Activated T-helper 1 cell treated with anti-CD3 and anti-CD28 coated beads, Interleukin-2, amount 50 U/mL, for 16 hours (primary cell): ENCODE measurements around the gene PEX19.

Source experiments
- DNase-seq, 2 donors: peaks; one replicate each; pipeline ENCODE4 v3.0.0-alpha.2; 2020; ENCODE audit warnings: low read depth in 1 of 2, low spot score in 1 of 2

PEX19 gene

DNA sequence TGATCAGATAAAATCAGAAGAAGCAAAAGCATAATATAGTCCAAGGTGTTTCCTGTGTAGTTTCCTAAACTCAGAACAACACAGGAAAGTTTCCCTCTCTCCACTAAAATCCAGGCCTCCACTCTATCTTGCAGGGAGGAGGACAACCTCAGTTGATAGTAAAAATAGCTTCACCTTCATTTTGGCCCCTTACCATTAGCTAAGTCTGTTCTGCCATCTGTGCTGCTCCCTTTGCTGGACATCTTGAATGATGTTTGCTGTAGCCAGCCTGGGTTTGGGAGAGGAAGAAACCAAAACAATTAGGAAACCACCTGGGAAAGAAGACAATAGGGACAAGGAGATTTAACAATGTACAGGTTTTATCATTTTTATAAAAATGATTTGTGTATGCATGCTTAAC is 41.2 kb downstream of the PEX19 start:
- no peak for DNase-seq

DNA sequence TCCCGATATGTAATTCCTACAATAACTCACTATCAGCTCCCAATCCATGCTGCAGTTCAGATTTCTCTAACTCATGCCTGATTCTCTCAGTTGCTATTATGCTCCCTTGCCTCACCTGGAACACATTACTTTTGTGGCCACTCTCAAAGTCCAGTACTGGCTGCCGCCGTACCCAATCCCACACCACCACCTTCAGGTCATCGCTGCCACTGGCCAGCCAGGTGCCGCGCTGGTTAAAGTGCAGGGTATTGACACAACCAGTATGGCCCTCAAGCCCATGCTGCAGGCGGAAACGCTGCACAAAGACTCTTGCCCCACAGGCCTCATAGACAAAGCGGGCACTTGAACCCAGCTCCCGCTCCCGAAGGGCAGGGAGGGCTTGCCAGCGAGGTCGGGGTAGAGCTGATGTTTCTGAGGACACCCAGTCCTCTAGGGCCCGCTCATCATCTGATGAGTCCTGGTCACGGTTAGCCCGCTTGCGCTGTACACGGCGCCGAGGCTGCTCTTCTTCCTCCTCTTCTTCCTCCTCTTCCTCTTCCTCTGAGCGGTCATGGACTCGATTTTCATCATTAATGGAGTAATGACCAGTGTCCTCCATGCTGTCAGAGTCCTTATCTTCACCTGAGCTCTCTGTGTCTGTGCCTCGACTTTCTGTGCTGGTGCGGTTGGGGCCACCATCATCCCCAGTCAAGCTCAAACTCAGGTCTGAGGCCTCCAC is 45.2 kb downstream of the PEX19 start:
- no peak for DNase-seq

DNA sequence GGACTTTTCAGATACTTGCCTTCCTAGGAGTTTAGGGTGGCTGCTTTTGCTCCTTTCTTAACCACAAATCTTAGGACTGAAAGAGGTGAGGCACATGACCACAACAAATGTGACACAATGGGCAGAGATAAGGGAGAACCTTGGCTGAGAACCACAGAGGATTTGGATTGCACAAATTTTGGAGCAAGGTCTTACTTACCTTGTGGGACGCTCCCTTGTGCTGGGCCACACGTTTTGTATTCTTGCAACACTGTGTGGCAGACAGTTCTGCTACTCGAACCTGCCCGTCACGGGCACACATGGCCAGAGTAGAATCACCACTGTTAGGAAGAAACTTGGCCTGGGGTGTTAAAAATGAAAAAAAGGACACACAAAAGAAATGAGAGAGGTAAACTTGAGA is 46.5 kb downstream of the PEX19 start:
- DNase-seq, result no peak

DNA sequence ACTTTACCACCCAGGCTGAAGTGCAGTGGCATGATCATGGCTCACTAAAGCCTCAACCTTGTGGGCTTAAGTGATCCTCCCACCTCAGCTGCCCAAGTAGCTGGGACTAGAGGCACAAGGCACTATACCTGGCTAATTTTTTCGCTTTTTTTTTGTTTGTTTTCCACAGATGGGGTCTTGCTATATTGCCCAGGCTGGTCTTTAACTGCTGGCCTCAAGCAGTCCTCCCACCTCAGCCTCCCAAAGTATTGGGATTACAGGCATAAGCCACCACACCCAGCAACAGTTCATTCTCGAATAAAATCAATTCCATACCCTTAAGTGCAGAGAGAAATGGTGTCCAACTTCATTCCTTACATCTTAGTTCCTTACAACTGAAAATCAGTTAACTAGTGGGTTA is 47.4 kb downstream of the PEX19 start:
- DNase-seq, result no peak

DNA sequence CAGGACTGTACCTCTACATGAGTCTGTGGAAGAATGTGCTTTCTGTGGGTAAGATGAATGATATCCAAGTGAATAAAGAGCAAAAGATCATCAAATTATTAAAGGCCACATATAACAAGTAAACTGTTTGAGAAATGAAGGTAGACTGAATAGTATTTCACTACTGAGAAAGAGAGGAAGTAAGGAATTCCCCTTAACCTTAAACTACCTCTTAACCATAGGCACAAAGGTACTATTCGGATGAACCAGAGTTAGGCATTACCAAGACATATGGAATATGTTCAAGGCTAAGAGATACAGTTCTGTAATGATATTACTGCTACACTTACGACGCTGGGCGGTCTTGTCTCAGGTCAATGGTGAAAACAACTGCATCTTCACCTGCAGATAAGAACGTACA is 48.1 kb downstream of the PEX19 start:
- DNase-seq, result no peak

DNA sequence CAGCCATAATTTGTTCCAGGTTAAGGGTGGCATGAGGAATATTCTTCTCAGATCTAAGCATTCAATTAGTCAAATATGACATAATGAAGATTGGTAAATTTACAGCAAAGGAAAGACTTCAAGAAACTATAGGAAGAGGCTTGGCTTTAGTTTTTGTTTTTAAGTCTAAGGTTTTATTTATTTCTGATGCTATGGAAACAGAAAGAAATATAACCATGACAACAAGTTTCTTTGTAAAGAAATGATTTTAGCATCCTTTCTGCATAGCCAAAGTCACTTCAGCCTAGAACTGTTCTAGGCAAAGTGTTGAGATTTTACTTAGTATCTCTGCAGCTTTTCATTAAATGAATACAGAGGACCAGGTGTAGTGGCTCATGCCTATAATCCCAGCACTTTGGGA is 52.0 kb downstream of the PEX19 start:
- no peak for DNase-seq

DNA sequence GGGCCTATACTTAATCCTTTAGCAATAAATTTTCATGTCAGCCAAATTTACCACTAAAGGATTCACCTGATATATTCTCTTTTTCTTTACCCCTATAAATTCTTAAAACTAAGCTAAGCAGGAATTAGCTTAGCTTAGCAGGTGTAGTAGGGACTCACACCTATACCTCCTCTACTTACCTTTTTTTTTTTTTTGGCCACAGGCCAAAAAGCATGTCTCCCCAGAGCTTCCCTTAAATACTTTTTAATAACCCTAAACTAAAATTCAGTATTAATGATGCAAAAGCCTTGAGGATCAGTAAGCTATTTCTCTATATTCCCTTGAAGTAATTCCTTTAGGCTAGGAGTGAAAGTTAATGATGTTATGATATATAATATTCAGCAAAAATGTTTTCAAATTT is 56.5 kb downstream of the PEX19 start:
- DNase-seq, result no peak

DNA sequence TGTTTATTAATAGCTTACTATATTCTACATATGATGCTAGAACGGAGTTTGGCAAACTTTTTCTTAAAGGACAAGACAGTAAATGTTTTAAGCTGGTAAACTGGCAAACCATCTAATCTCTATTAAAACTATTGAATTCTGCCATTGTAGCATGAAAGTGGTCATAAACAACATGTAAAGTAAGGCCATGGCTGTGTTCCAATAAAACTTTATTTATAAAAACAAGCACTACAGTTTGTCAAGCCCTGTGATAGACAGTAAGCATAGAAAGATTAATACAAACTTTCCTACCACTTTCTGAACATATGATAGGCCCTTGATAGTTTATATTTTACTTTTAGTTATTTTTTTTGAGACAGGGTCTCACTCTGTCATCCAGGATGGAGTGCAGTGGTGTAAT is 57.4 kb downstream of the PEX19 start:
- DNase-seq, result no peak

DNA sequence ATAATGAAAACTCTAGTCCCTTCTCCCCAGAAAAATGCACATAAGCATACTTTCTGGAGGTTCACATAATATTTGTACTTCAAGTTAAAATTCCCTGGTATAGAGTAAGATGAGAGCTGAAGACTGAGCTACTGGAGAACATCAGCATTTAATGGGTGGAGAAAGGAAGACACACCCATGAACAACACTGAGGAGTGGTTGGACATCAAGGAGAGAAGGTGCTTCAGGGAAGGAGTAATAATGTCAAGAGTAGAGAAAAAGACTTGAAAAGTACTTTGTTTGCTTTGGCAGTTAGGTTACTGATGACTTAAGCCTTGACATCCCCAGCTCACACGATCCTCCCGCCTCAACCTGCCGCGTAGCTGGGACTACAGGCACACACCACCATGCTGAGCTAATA is 57.9 kb downstream of the PEX19 start:
- DNase-seq, result no peak
